GM20431 (cell line): ENCODE data around the gene SAXO2.
"Not testable (repeated sequence)": the region's sequence is repeated elsewhere in the genome, so short reads cannot be mapped to it uniquely, and the experiment has no call there.

ENCODE experiments used
- in situ Hi-C: fragments of 300-500 bp; cut with MseI, MboI; formaldehyde crosslinking; loops from one replicate; pipeline ENCODE4 v1.15.0; 2020; ENCODE audit warnings: low sequenced_read_pairs; ENCODE audit not compliant: unreplicated experiment

SAXO2 gene

GRCh38 chr15:82331576-82332304 lies 69.1 kb downstream of the SAXO2 start:
- in situ Hi-C loops = not testable (repeated sequence)

GRCh38 chr15:82332711-82333602 lies 70.3 kb downstream of the SAXO2 start:
- in situ Hi-C loops = not testable (repeated sequence)

- in situ Hi-C loops = not testable (repeated sequence)
These were observed 71.3 kb downstream of the SAXO2 start for GRCh38 chr15:82333603-82334553.
